GM12878 (cell line): ENCODE measurements around the gene MYO6. TPM values are rescaled to one million over a fixed set of nuclear protein-coding genes. Genes with fewer than 3 reads are reported as not detected.

Experiments
- ATAC-seq: fragments of 200-7000 bp; cut with Tn5 transposase; 3 replicates; pipeline ENCODE4 v1.9.1; 2020; ENCODE audit warnings: mild to moderate bottlenecking, moderate library complexity
- BruUV-seq: library from RNA; stranded (reverse); fragments of 400-500 nt; replicated peaks from 2 replicates; lab custom pipeline; 2021; lab: Mats Ljungman, UMichigan
- CTCF ChIA-PET: fragments of 300-600 bp; sonication (Branson Sonifier 250); formaldehyde crosslinking; extraction: SDS; loops from one replicate; lab custom pipeline; 2021; ENCODE audit warnings: inconsistent platforms; lab: Yijun Ruan, JAX
- POLR2A ChIA-PET: fragments of 350-600 bp; formaldehyde crosslinking; extraction: SDS; loops from one replicate; lab custom pipeline; 2021; ENCODE audit warnings: inconsistent platforms; lab: Charles Lee
- RAD21 ChIA-PET: fragments of 300-600 bp; sonication (Branson Sonifier 250); formaldehyde crosslinking; loops from one replicate; lab custom pipeline; 2023; ENCODE audit warnings: antibody characterized with exemption; ENCODE audit not compliant: unreplicated experiment; lab: Charles Lee
- SMC1A ChIA-PET: fragments of 300-600 bp; sonication (Branson Sonifier 250); formaldehyde crosslinking; loops from one replicate; lab custom pipeline; 2023; ENCODE audit not compliant: unreplicated experiment, uncharacterized antibody; lab: Charles Lee
- DNase-seq: peaks from one replicate; pipeline ENCODE4 v3.0.0-alpha.2; 2011; ENCODE audit warnings: low read depth, low spot score
- FAIRE-seq: peaks from 3 replicates; lab custom pipeline; 2011; peaks lifted over from hg19 to GRCh38; lab: Jason Lieb, UNC
- H2AFZ ChIP-seq: 2 replicates; pipeline ENCODE4 v1.6.0; 2011; ENCODE audit warnings: low read depth, low read length, control low read depth; ENCODE audit not compliant: control insufficient read depth
- H3K27ac ChIP-seq: 2 replicates; pipeline ENCODE4 v1.5.1; 2011; ENCODE audit warnings: control low read depth; ENCODE audit not compliant: control insufficient read depth, insufficient read depth
- H3K27me3 ChIP-seq, 2 experiments: replicated peaks in 1 of 2; 2 replicates each; pipeline versions ENCODE4 v1.6.0 to v1.6.1; 2011; ENCODE audit warnings: low read length in 1 of 2; ENCODE audit not compliant: control insufficient read depth in 2 of 2, insufficient read depth in 2 of 2
- H3K36me3 ChIP-seq, 2 experiments: 2 replicates each; pipeline ENCODE4 v1.5.1; 2011; ENCODE audit warnings: low read length in 1 of 2; ENCODE audit not compliant: control insufficient read depth in 2 of 2, insufficient read depth in 2 of 2
- H3K4me1 ChIP-seq: 2 replicates; pipeline ENCODE4 v1.6.1; 2011; ENCODE audit warnings: mild to moderate bottlenecking, low read length, moderate library complexity, mixed read lengths; ENCODE audit not compliant: control insufficient read depth, insufficient read depth
- H3K4me2 ChIP-seq: 2 replicates; pipeline ENCODE4 v1.6.0; 2011; ENCODE audit warnings: control low read depth; ENCODE audit not compliant: control insufficient read depth, insufficient read depth
- H3K4me3 ChIP-seq: fragments of 200-600 bp; sonication (generic); 2 replicates; pipeline ENCODE4 v1.5.1; 2016
- H3K79me2 ChIP-seq: 2 replicates; pipeline ENCODE4 v1.6.0; 2011; ENCODE audit warnings: low read length; ENCODE audit not compliant: control insufficient read depth, insufficient read depth
- H3K9ac ChIP-seq: 2 replicates; pipeline ENCODE4 v1.8.0; 2011; ENCODE audit warnings: low read length, control low read depth, mixed read lengths; ENCODE audit not compliant: control insufficient read depth, insufficient read depth
- H3K9me3 ChIP-seq: replicated peaks from 3 replicates; pipeline ENCODE4 v1.5.1; 2011; ENCODE audit warnings: mild to moderate bottlenecking, low read length; ENCODE audit not compliant: control insufficient read depth, insufficient read depth
- H4K20me1 ChIP-seq: 2 replicates; pipeline ENCODE4 v1.6.0; 2011; ENCODE audit not compliant: control insufficient read depth, insufficient read depth
- BCL11A ChIP-seq: IDR thresholded peaks from 2 replicates; pipeline ENCODE4 v1.6.1; 2011; ENCODE audit warnings: low read depth, low read length
- BHLHE40 ChIP-seq, 2 experiments: fragments of 450-650 bp in 1 of 2; IDR thresholded peaks; 2 replicates each; pipeline ENCODE4 v1.6.1; 2011 to 2017; ENCODE audit warnings: low read depth in 2 of 2, borderline replicate concordance in 1 of 2, improper control_type of control experiment in 1 of 2, low read length in 1 of 2, mild to moderate bottlenecking in 1 of 2
- ESRRA ChIP-seq: IDR thresholded peaks from 2 replicates; pipeline ENCODE4 v1.6.1; 2012; ENCODE audit warnings: mild to moderate bottlenecking, low read length, improper control_type of control experiment
- ETV6 ChIP-seq, 2 experiments: fragments of 450-650 bp in 1 of 2; IDR thresholded peaks in 1 of 2; conservative IDR thresholded peaks in 1 of 2; 2 replicates each; pipeline ENCODE4 v1.6.1; 2014; ENCODE audit warnings: antibody characterized with exemption in 1 of 2, borderline replicate concordance in 1 of 2, low read depth in 1 of 2, mild to moderate bottlenecking in 1 of 2, moderate library complexity in 1 of 2
- HDAC2 ChIP-seq: fragments of 200-600 bp; sonication (generic); IDR thresholded peaks from 2 replicates; pipeline ENCODE4 v1.6.1; 2017
- HDGF ChIP-seq: fragments of 450-650 bp; IDR thresholded peaks from 2 replicates; pipeline ENCODE4 v1.6.1; 2016; ENCODE audit warnings: antibody characterized with exemption
- IKZF2 ChIP-seq, 2 experiments: fragments of 450-650 bp; IDR thresholded peaks; 2 replicates each; pipeline ENCODE4 v1.6.1; 2017; ENCODE audit warnings: mild to moderate bottlenecking in 2 of 2, moderate library complexity in 2 of 2
- MEF2A ChIP-seq: IDR thresholded peaks from 2 replicates; pipeline ENCODE4 v1.6.1; 2011; ENCODE audit warnings: low read depth, mild to moderate bottlenecking, low read length, moderate library complexity; ENCODE audit not compliant: insufficient read depth
- NFYA ChIP-seq: IDR thresholded peaks from 2 replicates; pipeline ENCODE4 v1.6.1; 2011; ENCODE audit warnings: low read depth, mild to moderate bottlenecking, low read length, improper control_type of control experiment, borderline replicate concordance
- NR2C1 ChIP-seq: fragments of 450-650 bp; IDR thresholded peaks from 2 replicates; pipeline ENCODE4 v1.6.1; 2017; ENCODE audit warnings: antibody characterized with exemption, mild to moderate bottlenecking, moderate library complexity
- RAD21 ChIP-seq: IDR thresholded peaks from 2 replicates; pipeline ENCODE4 v1.6.1; 2011; ENCODE audit warnings: mild to moderate bottlenecking, low read depth, low read length, moderate library complexity; ENCODE audit not compliant: insufficient read depth
- RAD51 ChIP-seq: fragments of 450-650 bp; IDR thresholded peaks from 2 replicates; pipeline ENCODE4 v1.6.1; 2016; ENCODE audit warnings: moderate library complexity, mild to moderate bottlenecking, inconsistent platforms
- SREBF1 ChIP-seq: IDR thresholded peaks from 2 replicates; pipeline ENCODE4 v1.6.1; 2012; ENCODE audit warnings: mild to moderate bottlenecking, low read length
- TBL1XR1 ChIP-seq: IDR thresholded peaks from 2 replicates; pipeline ENCODE4 v1.6.1; 2012; ENCODE audit warnings: low read depth, low read length, improper control_type of control experiment
- YY1 ChIP-seq: IDR thresholded peaks from 2 replicates; pipeline ENCODE4 v1.6.1; 2011; ENCODE audit warnings: low read depth, mild to moderate bottlenecking, low read length
- ZZZ3 ChIP-seq: IDR thresholded peaks from 2 replicates; pipeline ENCODE4 v1.6.1; 2011; ENCODE audit warnings: low read depth; ENCODE audit not compliant: control insufficient read depth, insufficient read length
- WGBS: methylation state at CpG from one replicate; pipeline ENCODE4 v1.1.6; 2016; ENCODE audit warnings: low lambda C conversion rate; ENCODE audit not compliant: insufficient replicate concordance, insufficient coverage; ENCODE audit errors: missing lambda C conversion rate; 5-methylcytosine and 5-hydroxymethylcytosine counted together
- in situ Hi-C: fragments of 300-500 bp; cut with MboI; formaldehyde crosslinking; loops from 9 replicates; pipeline ENCODE4 v1.14.3; 2018; ENCODE audit warnings: mixed read lengths
- intact Hi-C: fragments of 100-400 bp; cut with micrococcal nuclease; formaldehyde crosslinking; loops from one replicate; pipeline ENCODE4 v1.14.2; 2022; ENCODE audit not compliant: unreplicated experiment
- polyA plus RNA-seq, 11 experiments: library from polyadenylated mRNA; depleted of rRNA in 4 of 11; unstranded in 6 of 11; stranded (reverse) in 5 of 11; fragments of >200 nt; fragmentation: Nextera tagmentation in 4 of 11; fragmentation: Illumina TruSeq in 1 of 11; extraction: Ambion mirVana in 4 of 11; extraction: Trizol in 1 of 11; gene quantifications; 1 replicate in 1 of 11; 2 replicates in 10 of 11; pipeline versions ENCODE4 v1.2.1 to v1.2.3, GENCODE V29; 2011 to 2016; ENCODE audit warnings: inconsistent platforms in 2 of 11, missing spikeins in 2 of 11, low read depth in 1 of 11
- total RNA-seq, 4 experiments: library from RNA; depleted of rRNA in 3 of 4; stranded (reverse); fragments of >200 nt in 3 of 4; fragmentation: Illumina TruSeq in 1 of 4; extraction: Trizol in 1 of 4; gene quantifications; 2 replicates each; pipeline versions ENCODE4 v1.2.1 to v1.2.3, GENCODE V29; 2013 to 2021

The MYO6 gene
- total and polyA plus RNA-seq, 10 of the 15 experiments (the other 5 are each of a cell fraction or from before 2014, with no cell fraction given), result 7.9 to 30.4 (median 16.8) TPM

GRCh38 chr6:75747152-75747992, 1.7 kb upstream of the MYO6 start:
- SMC1A ChIA-PET, result interaction anchor here (1.3 to 1.6 kb wide), 2 partner anchors 10 to 48 kb away, joined by 3 read pairs; no protein-coding TSS in a partner anchor
- no peaks in the 10 kb centered on the region for H3K27me3 ChIP-seq
- RAD21 ChIA-PET, result no interaction called here

GRCh38 chr6:75748003-75748742, 866 bp upstream of the MYO6 start:
- peak overlapping the region; percentile 94 for H3K4me2 ChIP-seq
- in situ Hi-C loops, result no loop called here
- peaks cover 6% of the 10 kb centered on the region for H3K4me1 ChIP-seq
- POLR2A ChIA-PET, result interaction anchor here (0.5 kb wide), 1 partner anchor 10 kb away, joined by 3 read pairs; no protein-coding TSS in a partner anchor
- no peak overlapping the region for H3K27ac ChIP-seq
- DNase-seq (no peak), FAIRE-seq (no peak), ATAC-seq (no peak)
- WGBS, result 2% methylated on average over 17 of the region's 17 CpGs
- RAD21 ChIA-PET, result no interaction called here
- no peaks in the 10 kb centered on the region for H3K27me3 ChIP-seq
- H3K36me3 ChIP-seq, result no peaks in the 10 kb centered on the region
- H2AFZ ChIP-seq, result peak overlapping the region; percentile 96
- peak overlapping the region; percentile 93; the same call in 1 of the 2 replicates for H3K4me3 ChIP-seq
- no peaks in the 10 kb centered on the region for H3K9me3 ChIP-seq
- SMC1A ChIA-PET, result interaction anchor here (1.2 to 1.6 kb wide), 3 partner anchors 11 to 49 kb away, joined by 3 read pairs; no protein-coding TSS in a partner anchor
- no peaks in the 10 kb centered on the region for H4K20me1 ChIP-seq
- BruUV-seq, result no TSS peak
- CTCF ChIA-PET, result no interaction called here
- peak overlapping the region; percentile 76 for H3K9ac ChIP-seq
- H3K79me2 ChIP-seq, result no peaks in the 10 kb centered on the region; the same call in 1 of the 2 replicates
- intact Hi-C loops, result loop anchor here (5.0 kb wide), 2 partner anchors 146 to 466 kb away; partner anchors contain the start of genes SENP6 and TMEM30A
- TF ChIP-seq HDGF, result 0 out of 2 replicates have a peak, but pooled peaks have one; percentile 22
- no peak for TF ChIP-seq YY1
- no peak for TF ChIP-seq HDAC2
- TF ChIP-seq MEF2A, result no peak
- TF ChIP-seq IKZF2 (IDR thresholded peaks at IDR 0.05), result no peak
- TF ChIP-seq ZZZ3, result no peak
- no peak for TF ChIP-seq RAD51
- TF ChIP-seq ETV6 (conservative IDR thresholded peaks at IDR 0.05 in 1 of 2, IDR thresholded peaks at IDR 0.05 in 1 of 2; ENCODE audit: borderline replicate concordance in 1 of 2, low read depth in 1 of 2), result no peak
- TF ChIP-seq NFYA, result no peak
- no peak for TF ChIP-seq BCL11A
- TF ChIP-seq SREBF1, result no peak
- TF ChIP-seq TBL1XR1, result no peak
- TF ChIP-seq RAD21, result no peak
- no peak; a peak in 1 of 4 replicates for TF ChIP-seq BHLHE40 (IDR thresholded peaks at IDR 0.05; ENCODE audit: borderline replicate concordance in 1 of 2, low read depth in 2 of 2, low read length in 1 of 2)
- TF ChIP-seq NR2C1, result no peak

More at GRCh38 chr6:75747152-75747992, 1.7 kb upstream of the MYO6 start:
- Histone ChIP-seq H3K4me3 (no peak overlapping the region), H2AFZ (no peak overlapping the region), H3K4me1 (peaks cover 6% of the 10 kb centered on the region), H4K20me1 (no peaks in the 10 kb centered on the region), H3K9me3 (no peaks in the 10 kb centered on the region), H3K79me2 (no peaks in the 10 kb centered on the region; the same call in 1 of the 2 replicates), H3K36me3 (no peaks in the 10 kb centered on the region), H3K4me2 (no peak overlapping the region), H3K27ac (no peak overlapping the region), H3K9ac (no peak overlapping the region)
- no peak for DNase-seq
- ATAC-seq, result no peak
- FAIRE-seq, result no peak
- ChIA-PET CTCF (no interaction called here), POLR2A (no interaction called here)
- 70% methylated on average over 9 of the region's 9 CpGs for WGBS
- TF ChIP-seq ESRRA, result no peak
- in situ Hi-C loops (no loop called here), intact Hi-C loops (loop anchor here (5.0 kb wide), 2 partner anchors 145 to 465 kb away; partner anchors contain the start of genes SENP6 and TMEM30A)
- no TSS peak for BruUV-seq
